GM21360 (cell line): ENCODE measurements around the gene RBM17.
A peak's percentile ranks its signal among the peaks of the same experiment; 100 is the strongest.
"Not testable (repeated sequence)": the region's sequence is repeated elsewhere in the genome, so short reads cannot be mapped to it uniquely, and the experiment has no call there.

Experiments used
- ATAC-seq: cut with Tn5 transposase; IDR thresholded peaks from one replicate; pipeline ENCODE4 v1.9.1; 2021; ENCODE audit warnings: mild to moderate bottlenecking, moderate library complexity; ENCODE audit not compliant: unreplicated experiment

Gene RBM17

GRCh38 chr10:6134099-6134823 lies 45.4 kb downstream of the RBM17 start:
- ATAC-seq = no peak

GRCh38 chr10:6135039-6135438 lies 46.2 kb downstream of the RBM17 start:
- ATAC-seq = no peak

GRCh38 chr10:6135589-6136168 lies 46.8 kb downstream of the RBM17 start:
- no peak for ATAC-seq

- ATAC-seq = peak; percentile 50
These were observed 47.7 kb downstream of the RBM17 start for GRCh38 chr10:6136215-6137201.

- no peak for ATAC-seq
These were observed 49.6 kb downstream of the RBM17 start for GRCh38 chr10:6138456-6138855.

- ATAC-seq = no peak
These were observed 50.6 kb downstream of the RBM17 start for GRCh38 chr10:6139470-6139869.

GRCh38 chr10:6140141-6140841 lies 51.5 kb downstream of the RBM17 start:
- no peak for ATAC-seq

- no peak for ATAC-seq
These were observed 52.1 kb downstream of the RBM17 start for GRCh38 chr10:6140965-6141295.

GRCh38 chr10:6141296-6142151 lies 52.7 kb downstream of the RBM17 start:
- peak; percentile 48 for ATAC-seq

- not testable (repeated sequence) for ATAC-seq
These were observed 53.4 kb downstream of the RBM17 start for GRCh38 chr10:6142186-6142585.

- ATAC-seq = no peak
These were observed 53.8 kb downstream of the RBM17 start for GRCh38 chr10:6142644-6143043.

GRCh38 chr10:6143181-6143580 lies 54.3 kb downstream of the RBM17 start:
- ATAC-seq = no peak

GRCh38 chr10:6144406-6145165 lies 55.8 kb downstream of the RBM17 start:
- ATAC-seq = peak; percentile 71

GRCh38 chr10:6145166-6145987 lies 56.5 kb downstream of the RBM17 start:
- no peak for ATAC-seq

GRCh38 chr10:6146013-6146785 lies 57.4 kb downstream of the RBM17 start:
- ATAC-seq = no peak

- no peak for ATAC-seq
These were observed 58.1 kb downstream of the RBM17 start for GRCh38 chr10:6146921-6147320.

- no peak for ATAC-seq
These were observed 59.4 kb downstream of the RBM17 start for GRCh38 chr10:6148251-6148701.

GRCh38 chr10:6148908-6149307 lies 60.1 kb downstream of the RBM17 start:
- no peak for ATAC-seq
